HG03039 (cell line): ENCODE data around the gene TBKBP1.

ENCODE experiments used
- ATAC-seq: cut with Tn5 transposase; IDR thresholded peaks from one replicate; pipeline ENCODE4 v1.9.1; 2021; ENCODE audit warnings: mild to moderate bottlenecking, moderate library complexity; ENCODE audit not compliant: unreplicated experiment

TBKBP1 gene

GRCh38 chr17:47712330-47713023, 18.5 kb downstream of the TBKBP1 start:
- ATAC-seq = no peak

- no peak for ATAC-seq
Measured at GRCh38 chr17:47713980-47714700, 20.2 kb downstream of the TBKBP1 start.

- no peak for ATAC-seq
Measured at GRCh38 chr17:47714773-47715396, 20.9 kb downstream of the TBKBP1 start.

DNA sequence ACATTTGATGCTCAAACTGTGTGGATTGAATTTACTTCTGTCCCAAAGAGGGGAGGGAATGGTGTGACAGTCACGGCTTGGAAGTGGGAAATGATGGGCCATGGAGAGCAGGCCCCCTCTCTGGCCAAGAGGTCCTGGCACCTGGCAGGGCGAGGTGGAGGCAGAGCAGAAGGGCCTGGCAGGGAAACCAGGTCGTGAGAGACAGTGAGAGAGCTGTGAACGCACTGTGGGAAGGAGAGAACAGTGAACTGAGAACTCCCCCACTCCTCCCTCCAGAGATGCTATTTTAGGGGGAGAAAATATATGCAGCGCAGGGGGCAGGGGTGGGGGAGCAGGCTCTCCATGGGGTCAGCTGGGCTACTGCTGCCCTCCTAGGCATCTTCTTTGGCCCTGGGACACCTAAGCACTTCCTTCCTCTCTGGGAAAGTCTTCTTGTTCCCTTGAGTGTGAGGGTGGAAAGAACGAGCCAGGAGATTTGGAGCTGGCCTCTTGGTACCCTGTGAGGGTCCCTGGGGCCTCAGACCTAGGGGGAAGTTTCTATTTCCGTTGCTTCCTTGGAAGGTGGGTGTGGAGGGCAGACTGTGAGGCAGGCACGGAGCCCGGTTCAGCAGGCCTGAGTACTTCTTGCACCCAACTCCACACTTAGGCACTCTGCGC, 21.8 kb downstream of the TBKBP1 start:
- no peak for ATAC-seq

DNA sequence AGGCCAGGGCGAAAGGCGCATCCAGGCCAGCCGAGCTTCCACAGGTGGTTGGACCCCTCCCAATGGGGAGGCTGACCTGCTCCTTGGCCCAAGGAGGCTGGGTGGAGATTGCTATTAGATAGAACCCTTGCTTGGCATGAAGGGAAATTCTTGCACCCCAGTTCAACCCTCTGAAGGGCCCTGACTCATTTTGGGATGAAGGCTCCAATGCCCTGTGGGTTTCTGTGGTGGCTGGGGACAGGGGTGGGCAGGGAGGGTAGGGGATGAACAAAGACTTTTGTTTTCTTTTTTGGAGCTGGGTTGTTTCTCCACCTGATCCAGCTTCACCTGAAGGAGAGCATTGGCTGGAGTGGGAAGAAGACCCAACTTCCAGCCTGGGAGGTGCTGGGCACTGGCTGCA, 22.4 kb downstream of the TBKBP1 start:
- no peak for ATAC-seq

- ATAC-seq = no peak
Measured at GRCh38 chr17:47717261-47717697, 23.3 kb downstream of the TBKBP1 start.

- ATAC-seq = no peak
Measured at GRCh38 chr17:47717979-47718621, 24.1 kb downstream of the TBKBP1 start.

GRCh38 chr17:47718634-47719405, 24.9 kb downstream of the TBKBP1 start:
- ATAC-seq = no peak

GRCh38 chr17:47719411-47720152, 25.6 kb downstream of the TBKBP1 start:
- no peak for ATAC-seq

- no peak for ATAC-seq
Measured at GRCh38 chr17:47720196-47720595, 26.2 kb downstream of the TBKBP1 start.

- ATAC-seq = no peak
Measured at GRCh38 chr17:47720754-47721533, 27.0 kb downstream of the TBKBP1 start.

GRCh38 chr17:47721725-47722124, 27.8 kb downstream of the TBKBP1 start:
- ATAC-seq = no peak

GRCh38 chr17:47724705-47725104, 30.7 kb downstream of the TBKBP1 start:
- ATAC-seq = no peak

GRCh38 chr17:47725446-47726111, 31.6 kb downstream of the TBKBP1 start:
- no peak for ATAC-seq

- no peak for ATAC-seq
Measured at GRCh38 chr17:47726796-47727703, 33.1 kb downstream of the TBKBP1 start.

DNA sequence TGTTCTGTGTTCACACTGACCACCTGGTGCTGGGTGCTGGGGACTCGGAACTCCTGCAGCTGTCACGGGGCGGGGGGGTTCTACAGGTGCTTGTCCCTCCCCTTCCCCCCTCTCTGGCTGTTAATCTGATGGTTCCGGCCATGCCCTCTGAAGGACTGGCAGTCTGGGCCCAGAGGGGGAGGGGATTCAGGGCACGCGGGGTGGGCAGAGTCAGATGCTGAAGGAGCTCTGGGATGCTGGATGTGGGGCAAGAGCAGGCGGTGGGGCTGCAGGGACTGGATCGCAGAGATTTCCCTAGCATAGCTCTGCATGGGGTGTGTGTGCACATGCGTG, 33.7 kb downstream of the TBKBP1 start:
- ATAC-seq = no peak

DNA sequence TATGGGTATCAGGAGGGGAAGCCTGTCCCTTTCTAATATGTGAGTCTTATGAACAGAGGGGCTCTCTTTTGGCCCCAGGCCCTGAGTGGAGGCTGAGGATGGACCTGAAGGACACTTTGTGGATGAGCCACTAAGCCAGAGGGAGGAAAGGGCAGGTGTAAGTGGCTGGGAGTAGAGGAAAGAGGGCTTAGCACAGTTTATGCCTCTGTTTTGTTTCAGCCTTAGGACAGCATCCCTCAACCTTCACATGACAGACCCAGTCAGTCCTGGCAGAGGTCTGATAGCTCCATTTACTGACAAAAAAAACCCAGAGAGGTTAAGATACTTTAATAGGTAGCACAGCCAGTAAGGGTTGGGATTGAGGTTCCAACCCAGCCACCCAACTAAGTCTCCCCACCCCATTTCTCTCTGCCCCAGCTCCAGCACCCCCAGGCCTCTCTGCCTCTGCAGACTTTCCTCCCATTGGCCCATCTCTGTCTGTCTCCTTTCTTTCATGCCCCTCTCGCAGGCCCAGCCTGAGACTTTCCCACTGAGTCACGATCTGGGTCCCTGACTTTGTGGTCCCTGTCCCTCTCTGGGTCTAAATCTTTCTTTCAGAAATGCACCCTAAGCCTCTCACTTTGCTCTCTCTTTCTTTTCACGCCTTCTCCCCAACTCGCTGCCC, 34.4 kb downstream of the TBKBP1 start:
- no peak for ATAC-seq
